ENCODE measurements around the gene CACNA2D2. TPM values are rescaled to one million over a fixed set of nuclear protein-coding genes. Genes with fewer than 3 reads are reported as not detected.

The CACNA2D2 gene
- total and polyA plus RNA-seq, 2 experiments from 2014 or later = 0.87 to 1.5 TPM

GRCh38 chr3:50506169-50506568 is 2.7 kb upstream of the CACNA2D2 start:
- H4K20me1 ChIP-seq (ENCODE audit: insufficient read depth, poor library complexity, severe bottlenecking) = no peaks in the 10 kb centered on the region
- H3K27me3 ChIP-seq = peaks cover 29% of the 10 kb centered on the region
- H3K79me2 ChIP-seq = no peaks in the 10 kb centered on the region
- TF ChIP-seq EZH2phosphoT487 (IDR thresholded peaks at IDR 0.05; ENCODE audit: low read depth, severe bottlenecking, unreplicated experiment) = no peak
- no peak for TF ChIP-seq EZH2 (IDR thresholded peaks at IDR 0.05; ENCODE audit: borderline replicate concordance)
- TF ChIP-seq CTCF (IDR thresholded peaks at IDR 0.05; ENCODE audit: poor library complexity) = no peak
- no peaks in the 10 kb centered on the region for H3K36me3 ChIP-seq (replicated peaks; ENCODE audit: insufficient read depth, low read depth)
- no peaks in the 10 kb centered on the region for H3K9me2 ChIP-seq (replicated peaks; ENCODE audit: insufficient read depth)
- 68% methylated on average over 4 of the region's 4 CpGs for WGBS (ENCODE audit: low lambda C conversion rate, missing lambda C conversion rate)
- H3K4me2 ChIP-seq = no peak overlapping the region
- no peak overlapping the region for H3K4me3 ChIP-seq
- H3K9me3 ChIP-seq (ENCODE audit: low read depth) = no peaks in the 10 kb centered on the region
- no peak overlapping the region for H3K27ac ChIP-seq
- peaks cover 7% of the 10 kb centered on the region for H3K4me1 ChIP-seq (ENCODE audit: insufficient read depth)
- H2AFZ ChIP-seq = no peak overlapping the region
- no peak for DNase-seq (ENCODE audit: low spot score)

- Histone ChIP-seq H3K27me3 (peaks cover 41% of the 10 kb centered on the region), H4K20me1 (ENCODE audit: insufficient read depth, poor library complexity, severe bottlenecking) (no peaks in the 10 kb centered on the region), H3K9me2 (replicated peaks; ENCODE audit: insufficient read depth) (no peaks in the 10 kb centered on the region), H3K4me1 (ENCODE audit: insufficient read depth) (peaks cover 7% of the 10 kb centered on the region), H3K27ac (no peak overlapping the region), H3K9me3 (ENCODE audit: low read depth) (no peaks in the 10 kb centered on the region), H3K4me2 (no peak overlapping the region), H3K4me3 (no peak overlapping the region), H3K36me3 (replicated peaks; ENCODE audit: insufficient read depth, low read depth) (no peaks in the 10 kb centered on the region), H3K79me2 (no peaks in the 10 kb centered on the region), H2AFZ (no peak overlapping the region)
- no peak for DNase-seq (ENCODE audit: low spot score)
- TF ChIP-seq CTCF (IDR thresholded peaks at IDR 0.05; ENCODE audit: poor library complexity) (no peak), EZH2phosphoT487 (IDR thresholded peaks at IDR 0.05; ENCODE audit: low read depth, severe bottlenecking, unreplicated experiment) (no peak), EZH2 (IDR thresholded peaks at IDR 0.05; ENCODE audit: borderline replicate concordance) (no peak)
- WGBS (ENCODE audit: low lambda C conversion rate, missing lambda C conversion rate) = 89% methylated on average over 2 of the region's 2 CpGs
These were observed 1.2 kb upstream of the CACNA2D2 start for GRCh38 chr3:50504681-50505080.

- H3K4me2 ChIP-seq = peak overlapping the region; percentile 98
- no peaks in the 10 kb centered on the region for H3K36me3 ChIP-seq (replicated peaks; ENCODE audit: insufficient read depth, low read depth)
- no peak overlapping the region for H2AFZ ChIP-seq
- no peaks in the 10 kb centered on the region for H3K79me2 ChIP-seq
- H3K27ac ChIP-seq = no peak overlapping the region
- WGBS (ENCODE audit: low lambda C conversion rate, missing lambda C conversion rate) = 4% methylated on average over 38 of the region's 79 CpGs
- TF ChIP-seq CTCF (IDR thresholded peaks at IDR 0.05; ENCODE audit: poor library complexity) (no peak), EZH2 (IDR thresholded peaks at IDR 0.05; ENCODE audit: borderline replicate concordance) (peak; percentile 54)
- peak overlapping the region; percentile 67 for H3K4me3 ChIP-seq
- no peaks in the 10 kb centered on the region for H4K20me1 ChIP-seq (ENCODE audit: insufficient read depth, poor library complexity, severe bottlenecking)
- H3K9me2 ChIP-seq (replicated peaks; ENCODE audit: insufficient read depth) = no peaks in the 10 kb centered on the region
- DNase-seq (ENCODE audit: low spot score) = peak; percentile 17
- peaks cover 7% of the 10 kb centered on the region for H3K4me1 ChIP-seq (ENCODE audit: insufficient read depth)
- H3K27me3 ChIP-seq = peaks cover 49% of the 10 kb centered on the region
- no peaks in the 10 kb centered on the region for H3K9me3 ChIP-seq (ENCODE audit: low read depth)
These were observed 630 bp downstream of the CACNA2D2 start for GRCh38 chr3:50502584-50503423.
